COLO668 (cell line): ENCODE measurements around the gene CDK11B.
"Not testable (repeated sequence)": the region's sequence is repeated elsewhere in the genome, so short reads cannot be mapped to it uniquely, and the experiment has no call there.

ENCODE experiments used
- DNase-seq: peaks from one replicate; lab custom pipeline; 2025; ENCODE audit not compliant: unreplicated experiment; lab: John Stamatoyannopoulos, UW

CDK11B gene

DNA sequence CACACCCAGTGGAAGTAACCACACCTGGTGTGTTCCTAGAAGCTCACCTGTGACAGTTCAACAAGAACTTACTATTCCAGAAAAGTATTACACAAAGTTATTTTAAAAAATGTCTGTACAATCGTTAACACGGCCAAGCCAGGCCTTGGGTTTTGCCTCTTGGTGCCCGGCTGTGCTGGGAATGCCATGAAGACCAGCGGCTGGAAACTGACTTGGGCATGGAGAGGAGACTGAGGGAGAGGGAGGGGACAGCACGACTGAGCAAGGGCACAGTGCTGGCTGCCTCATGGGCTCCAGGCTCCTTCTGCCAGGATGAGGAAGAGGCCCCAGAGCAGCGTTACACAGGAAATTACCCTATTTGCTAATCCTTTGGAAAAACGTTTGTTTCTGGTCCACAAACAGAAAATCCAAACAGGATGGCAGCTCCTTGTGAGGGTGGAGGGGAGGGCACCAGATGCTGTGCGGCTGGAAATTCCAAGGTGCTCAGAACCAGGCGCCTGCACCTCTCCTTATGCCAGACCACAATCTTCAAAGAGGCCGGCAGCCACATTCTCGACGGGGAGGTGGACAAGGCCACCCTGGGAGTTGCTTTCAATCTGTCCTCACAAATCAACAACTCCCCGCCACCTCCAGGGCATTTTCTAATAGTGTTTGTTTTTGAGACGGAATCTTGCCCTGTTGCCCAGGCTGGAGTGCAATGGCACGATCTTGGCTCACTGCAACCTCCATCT is 4.2 kb upstream of the CDK11B start:
- DNase-seq, result not testable (repeated sequence)

DNA sequence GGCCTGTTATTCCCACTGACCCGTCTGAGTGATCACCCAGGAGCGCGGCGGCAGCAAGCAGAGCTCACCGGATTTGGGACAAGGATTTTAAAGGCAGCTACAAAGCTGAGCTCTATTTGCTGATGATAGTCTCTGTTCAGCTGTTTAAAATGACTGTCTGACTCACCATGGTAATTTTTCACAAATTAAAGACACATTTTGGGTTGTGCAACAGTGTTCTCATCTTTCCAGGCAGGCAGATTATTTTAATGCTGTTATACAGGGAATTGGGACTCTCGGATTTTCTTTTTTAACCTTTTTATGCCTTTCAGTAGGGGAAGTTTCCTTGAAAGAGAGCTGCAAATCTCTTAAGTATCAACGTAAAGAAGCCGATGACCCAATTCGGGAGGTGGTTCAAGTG is 3.6 kb upstream of the CDK11B start:
- DNase-seq, result not testable (repeated sequence)

DNA sequence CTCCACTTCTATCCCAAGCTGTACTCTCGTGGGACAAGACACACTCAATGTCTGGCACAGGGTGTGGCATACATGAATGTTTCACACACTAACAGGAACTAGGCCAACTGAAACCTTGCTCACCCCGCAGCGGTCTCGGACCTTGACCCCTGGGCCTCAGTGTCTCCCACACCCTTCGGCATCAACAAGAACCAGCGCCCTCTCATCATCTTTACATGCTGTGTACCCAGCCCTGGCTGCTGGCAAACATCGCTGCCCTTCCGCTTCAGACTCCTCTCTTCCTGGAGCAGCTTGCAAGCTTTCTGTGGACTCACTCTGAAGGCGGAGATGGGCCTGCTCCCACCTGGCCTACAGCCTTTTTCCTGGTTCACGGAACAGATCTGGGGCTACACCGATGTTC is 10.5 kb downstream of the CDK11B start:
- not testable (repeated sequence) for DNase-seq

DNA sequence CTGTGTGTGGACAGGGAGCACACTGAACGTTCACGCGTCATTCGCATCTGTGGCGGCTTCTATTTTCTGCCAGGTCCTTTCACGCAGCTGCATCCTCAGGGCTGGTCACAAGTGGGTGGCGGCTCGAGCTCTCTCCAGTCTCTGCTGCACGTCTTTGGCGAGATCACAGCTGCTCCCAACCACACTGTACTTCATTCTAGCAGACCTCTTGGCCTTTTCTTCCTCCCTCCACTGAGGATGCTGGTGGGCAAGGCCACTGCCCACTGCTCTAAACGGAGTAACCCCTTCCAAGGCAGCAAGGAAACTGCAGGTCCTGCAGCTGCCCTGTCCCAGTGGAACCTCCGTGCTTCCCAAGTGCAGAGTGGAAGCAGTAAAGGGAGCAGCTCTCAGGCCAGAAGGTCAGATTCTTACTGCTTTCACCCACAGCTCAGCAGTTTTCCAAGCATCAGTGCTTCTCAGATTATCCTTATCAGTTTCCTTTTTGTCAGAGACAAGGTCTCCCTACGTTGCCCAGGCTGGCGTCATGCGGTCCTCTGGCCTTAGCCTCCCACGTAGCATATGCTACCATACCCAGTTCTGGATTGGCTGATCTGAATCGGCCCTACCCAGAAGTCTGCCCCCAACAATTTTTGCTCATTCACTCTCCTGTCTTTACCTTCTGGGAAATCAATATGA is 11.1 kb downstream of the CDK11B start:
- DNase-seq, result not testable (repeated sequence)

DNA sequence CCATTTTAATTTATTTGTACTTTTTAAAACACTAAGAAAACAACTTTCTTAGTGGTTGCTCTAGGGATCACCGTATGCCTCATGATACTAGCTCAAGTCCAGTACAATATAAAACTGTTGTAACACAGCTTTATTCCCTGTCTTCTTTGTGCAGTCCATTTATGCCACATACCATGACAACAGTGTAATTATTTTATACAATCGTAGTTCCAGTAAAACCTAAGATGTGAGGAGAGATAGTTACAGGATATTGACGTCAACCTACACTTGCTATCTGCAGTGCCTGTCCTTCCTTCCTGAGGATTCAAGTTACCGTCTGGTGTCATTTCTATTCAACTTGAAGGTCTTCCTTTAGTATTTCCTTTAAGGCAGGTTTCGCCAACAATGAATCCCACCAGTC is 12.5 kb downstream of the CDK11B start:
- not testable (repeated sequence) for DNase-seq

DNA sequence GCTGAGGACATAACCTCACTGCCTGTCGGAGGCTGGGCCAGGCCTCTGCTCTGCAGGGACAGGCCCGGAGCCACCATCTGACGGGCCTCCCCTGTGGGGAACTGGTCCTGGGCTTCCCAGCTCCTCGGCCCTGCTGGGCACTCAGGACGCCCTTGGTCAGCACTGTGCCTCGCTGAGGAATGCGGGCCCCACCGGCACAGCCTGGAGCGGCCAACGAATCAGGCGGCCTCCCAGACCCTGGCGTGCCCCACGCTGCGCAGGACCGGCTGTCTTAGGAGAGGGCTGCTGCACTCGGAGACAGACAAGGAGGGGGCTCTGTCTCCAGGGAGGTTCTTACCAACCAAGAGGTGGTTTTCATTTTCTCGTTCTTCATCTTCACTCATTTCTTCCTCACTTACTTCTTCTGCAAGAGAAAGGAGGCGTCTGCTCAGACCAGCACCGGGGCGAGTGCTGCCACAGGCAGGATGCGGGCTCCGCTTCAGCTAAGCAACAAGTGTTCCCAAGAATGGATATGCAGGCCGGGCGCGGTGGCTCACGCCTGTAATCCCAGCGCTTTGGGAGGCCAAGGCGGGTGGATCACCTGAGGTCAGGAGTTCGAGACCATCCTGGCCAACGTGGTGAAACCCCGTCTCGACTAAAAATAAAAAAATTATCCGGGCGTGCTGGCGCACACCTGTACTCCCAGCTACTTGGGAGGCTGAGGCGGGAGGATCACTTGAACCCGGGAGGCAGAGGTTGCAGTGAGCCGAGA is 17.9 kb downstream of the CDK11B start:
- DNase-seq, result not testable (repeated sequence)

DNA sequence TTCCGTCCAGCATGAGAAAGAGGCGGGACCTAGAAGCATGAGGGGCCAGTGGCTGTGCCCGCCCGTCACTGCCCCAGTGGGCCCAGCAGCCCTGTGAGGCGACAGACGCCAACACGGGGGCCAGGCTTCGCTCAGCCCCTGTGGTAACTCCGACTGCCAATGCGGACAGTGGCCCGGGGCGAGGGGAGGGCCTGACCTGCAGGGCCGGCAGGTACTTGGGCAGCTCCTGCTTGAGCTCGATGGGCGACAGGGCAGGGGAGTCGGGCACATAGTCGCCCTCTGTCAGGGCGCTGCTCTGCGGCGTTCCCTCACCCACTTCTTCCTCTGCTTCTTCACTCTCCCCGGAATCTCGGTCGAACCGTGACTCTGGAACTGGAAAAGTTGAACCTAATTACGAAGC is 18.7 kb downstream of the CDK11B start:
- DNase-seq, result not testable (repeated sequence)

DNA sequence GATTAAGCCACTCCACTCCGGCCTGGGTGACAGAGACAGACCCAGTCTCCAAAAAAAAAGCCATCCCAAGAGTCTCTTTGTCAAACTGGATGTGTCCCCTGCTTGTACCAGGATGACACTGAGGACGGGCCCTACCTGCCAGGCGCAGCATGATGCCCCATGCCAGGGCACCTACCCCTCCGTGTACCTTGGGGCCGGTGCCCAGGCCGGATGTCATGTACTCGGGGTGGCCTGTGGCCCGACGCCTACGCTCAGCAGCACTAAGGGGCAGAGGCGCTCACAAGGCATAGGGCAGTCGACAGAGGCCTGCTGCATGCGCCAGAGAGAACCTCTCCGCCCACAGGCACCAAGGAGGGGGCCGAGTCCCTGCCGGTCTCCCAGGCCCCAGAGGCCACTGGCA is 19.4 kb downstream of the CDK11B start:
- not testable (repeated sequence) for DNase-seq

DNA sequence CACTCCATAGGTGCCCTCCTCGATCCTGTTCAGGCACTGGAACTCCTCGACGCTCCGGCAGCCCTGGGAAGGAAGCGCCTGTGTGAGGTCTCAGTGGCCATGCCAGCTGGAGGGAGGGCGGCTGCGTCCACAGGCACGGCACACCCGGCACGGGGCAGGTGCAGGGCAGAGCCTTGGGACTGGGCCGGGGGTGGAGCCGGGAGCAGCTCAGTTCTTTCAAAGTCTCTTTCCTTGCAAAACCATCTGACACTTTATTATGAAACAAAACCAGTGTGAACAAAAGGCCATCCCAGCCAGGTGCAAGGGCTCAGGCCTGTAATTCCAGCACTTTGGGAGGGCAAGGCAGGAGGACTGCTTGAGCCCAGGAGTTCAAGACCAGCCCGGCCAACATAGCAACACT is 20.3 kb downstream of the CDK11B start:
- not testable (repeated sequence) for DNase-seq

DNA sequence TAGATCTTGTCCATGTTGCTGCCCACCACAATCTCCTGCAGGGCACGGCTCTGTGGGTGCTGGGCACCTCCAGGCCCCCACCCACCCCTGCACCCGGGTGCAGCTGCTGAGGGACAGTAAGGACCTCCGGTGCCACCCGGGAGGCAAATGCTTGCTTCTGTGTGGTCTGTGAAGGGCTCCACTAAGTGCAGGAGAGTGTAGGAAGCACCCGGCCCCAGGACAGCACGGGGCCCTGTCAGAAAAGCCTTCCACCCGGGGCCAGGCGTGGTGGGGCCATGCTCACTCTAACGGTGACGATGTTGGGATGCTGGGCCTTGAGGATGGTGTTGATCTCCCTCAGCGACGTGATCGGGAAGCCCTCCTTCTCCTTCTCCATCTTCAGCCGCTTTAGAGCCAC is 21.3 kb downstream of the CDK11B start:
- not testable (repeated sequence) for DNase-seq

DNA sequence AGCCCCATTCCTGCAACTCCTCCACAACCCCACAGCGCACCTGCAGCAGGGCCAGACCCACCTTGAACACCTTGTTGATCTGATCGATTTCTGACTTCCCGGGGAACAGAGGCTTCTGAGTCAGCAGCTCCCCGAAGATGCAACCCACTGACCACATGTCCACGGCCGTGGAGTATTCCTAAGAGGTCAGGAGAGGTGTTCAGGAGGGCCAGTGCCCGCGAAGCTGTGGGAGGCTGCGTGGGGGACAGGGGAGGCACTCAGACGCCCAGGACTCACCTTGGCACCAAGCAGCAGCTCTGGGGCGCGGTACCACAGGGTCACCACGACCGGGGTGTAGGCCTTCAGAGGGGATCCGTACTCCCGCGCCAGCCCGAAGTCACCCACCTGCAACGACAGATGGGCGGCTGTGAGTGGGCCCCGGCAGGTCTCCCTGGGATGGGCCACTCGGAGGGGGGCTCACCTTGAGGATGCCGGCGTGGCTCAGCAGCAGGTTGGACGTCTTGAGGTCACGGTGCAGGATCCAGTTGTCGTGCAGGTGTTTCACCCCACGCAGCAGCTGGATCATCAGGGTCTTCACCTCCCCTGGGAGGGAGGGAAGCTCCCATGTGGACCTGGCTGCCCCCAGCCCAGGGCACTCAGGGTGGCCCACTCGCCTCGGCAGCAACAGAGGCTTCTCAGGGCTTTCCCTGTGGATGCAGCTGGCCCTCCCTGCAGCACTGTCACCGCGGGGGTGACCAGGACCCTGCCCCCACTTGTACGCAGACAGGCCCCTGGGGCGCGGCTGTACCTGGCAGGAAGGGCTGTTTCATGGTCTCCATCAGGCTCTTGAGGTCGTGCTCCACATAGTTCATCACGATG is 22.0 kb downstream of the CDK11B start:
- not testable (repeated sequence) for DNase-seq

DNA sequence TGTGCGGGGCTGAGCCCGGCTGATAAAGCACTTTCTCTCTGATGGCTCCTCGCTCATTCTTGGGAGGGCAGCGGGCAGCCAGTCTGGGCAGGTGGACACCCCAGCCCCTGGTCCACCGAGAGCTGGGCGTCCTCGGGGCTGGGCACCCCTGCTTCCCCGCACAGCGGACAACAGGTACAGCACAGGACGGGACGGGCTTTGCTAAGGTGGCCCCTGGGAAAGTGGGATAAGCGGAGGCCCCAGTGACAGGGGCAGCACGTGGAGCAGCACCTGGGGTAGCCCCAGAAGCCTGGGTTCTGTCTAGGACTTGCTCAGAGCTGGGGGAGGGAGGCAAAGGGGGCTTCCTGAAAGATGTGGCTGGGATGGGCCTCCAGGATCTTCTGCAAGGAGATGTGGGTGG is 24.2 kb downstream of the CDK11B start:
- DNase-seq, result not testable (repeated sequence)

DNA sequence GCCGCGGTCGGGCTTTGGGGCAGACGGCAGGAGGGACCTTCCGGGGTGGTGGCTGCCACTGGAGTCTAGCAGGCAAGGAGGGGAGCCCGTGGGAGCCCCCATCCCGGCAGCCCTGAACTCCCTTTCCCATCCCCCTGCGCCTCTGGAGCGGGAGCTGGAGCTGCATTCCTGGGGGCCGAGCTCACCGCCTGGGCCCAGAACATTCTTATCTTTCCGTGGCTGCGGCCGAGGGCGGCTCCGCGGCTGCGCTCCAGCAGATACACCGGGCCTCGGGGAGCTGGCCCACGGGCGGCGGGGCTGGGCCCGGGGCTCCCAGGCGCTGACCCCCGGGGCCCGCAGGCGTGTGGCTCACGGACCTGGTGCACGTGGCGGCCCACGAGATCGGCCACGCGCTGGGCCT is 25.4 kb downstream of the CDK11B start:
- DNase-seq, result not testable (repeated sequence)

DNA sequence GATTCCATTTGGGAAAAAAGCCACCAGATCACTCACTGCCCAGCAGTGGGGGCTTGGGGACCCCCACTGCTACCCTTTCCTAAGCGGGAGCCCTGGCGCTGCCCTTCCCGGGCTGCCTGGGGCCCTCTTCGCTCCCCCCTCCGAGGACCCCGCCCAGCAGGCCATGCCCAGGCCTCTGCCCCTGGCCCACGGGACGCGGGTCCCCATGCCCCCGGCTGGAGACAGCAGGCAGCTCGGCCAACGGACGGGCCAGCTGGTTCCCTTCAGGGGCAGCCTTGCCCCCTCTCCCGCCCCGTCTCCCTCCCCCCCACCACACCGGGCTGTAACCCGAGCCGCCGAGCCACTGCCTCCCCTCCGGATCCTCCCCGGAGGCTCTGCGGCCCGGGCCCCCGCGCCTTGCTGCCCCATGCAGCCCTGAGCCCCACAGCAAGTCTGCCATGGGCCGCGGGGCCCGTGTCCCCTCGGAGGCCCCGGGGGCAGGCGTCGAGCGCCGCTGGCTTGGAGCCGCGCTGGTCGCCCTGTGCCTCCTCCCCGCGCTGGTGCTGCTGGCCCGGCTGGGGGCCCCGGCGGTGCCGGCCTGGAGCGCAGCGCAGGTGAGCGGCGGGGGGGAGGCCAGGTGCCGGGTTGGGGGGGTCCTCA is 26.9 kb downstream of the CDK11B start, which contains the start of gene MMP23B:
Gene MMP23B, plus strand, starts transcription at position 392 of the 639 bp plus-strand sequence. Its CDS starts 46 bp downstream, at position 438.
- DNase-seq, result no peak

DNA sequence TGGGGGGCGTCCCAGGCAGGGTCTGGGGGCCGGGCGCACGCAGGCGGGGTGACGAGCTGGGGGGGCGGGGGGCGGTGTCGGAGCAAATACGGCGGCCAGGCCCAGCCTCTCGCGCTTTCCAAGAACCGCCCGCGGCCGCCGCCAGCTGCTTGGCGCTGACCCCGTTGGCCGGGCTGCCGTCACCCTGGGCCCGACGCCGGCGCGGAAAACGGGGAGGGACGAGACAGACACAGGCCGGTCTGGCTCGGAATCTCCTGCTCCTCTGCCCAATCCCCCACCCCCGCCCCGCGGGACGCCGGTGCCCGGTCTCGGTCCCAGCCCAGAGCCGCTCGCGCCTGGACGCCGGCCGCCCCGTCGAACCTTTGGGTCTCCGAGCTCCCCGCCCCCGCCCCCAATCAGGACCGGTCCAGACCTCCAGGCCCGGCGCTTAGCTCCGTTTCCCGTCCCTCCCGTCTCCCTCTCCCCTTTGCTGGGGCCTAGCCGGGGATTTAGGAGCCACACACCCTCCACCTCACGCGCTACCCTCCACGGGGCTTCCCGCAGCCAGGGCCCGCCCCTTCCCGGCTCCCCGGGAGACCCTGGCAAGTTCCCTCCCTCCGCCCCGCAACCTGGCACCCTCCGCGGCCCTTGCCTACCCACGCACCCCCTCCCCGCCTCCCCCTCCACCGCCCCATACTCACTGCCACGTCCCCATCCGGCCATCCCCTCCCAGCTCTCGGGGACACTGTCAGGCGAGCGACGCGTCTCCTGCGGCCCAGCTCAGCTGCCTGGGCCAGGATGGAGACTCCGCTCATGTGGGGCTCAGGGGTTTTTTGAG is 27.6 kb downstream of the CDK11B start:
- DNase-seq, result no peak

DNA sequence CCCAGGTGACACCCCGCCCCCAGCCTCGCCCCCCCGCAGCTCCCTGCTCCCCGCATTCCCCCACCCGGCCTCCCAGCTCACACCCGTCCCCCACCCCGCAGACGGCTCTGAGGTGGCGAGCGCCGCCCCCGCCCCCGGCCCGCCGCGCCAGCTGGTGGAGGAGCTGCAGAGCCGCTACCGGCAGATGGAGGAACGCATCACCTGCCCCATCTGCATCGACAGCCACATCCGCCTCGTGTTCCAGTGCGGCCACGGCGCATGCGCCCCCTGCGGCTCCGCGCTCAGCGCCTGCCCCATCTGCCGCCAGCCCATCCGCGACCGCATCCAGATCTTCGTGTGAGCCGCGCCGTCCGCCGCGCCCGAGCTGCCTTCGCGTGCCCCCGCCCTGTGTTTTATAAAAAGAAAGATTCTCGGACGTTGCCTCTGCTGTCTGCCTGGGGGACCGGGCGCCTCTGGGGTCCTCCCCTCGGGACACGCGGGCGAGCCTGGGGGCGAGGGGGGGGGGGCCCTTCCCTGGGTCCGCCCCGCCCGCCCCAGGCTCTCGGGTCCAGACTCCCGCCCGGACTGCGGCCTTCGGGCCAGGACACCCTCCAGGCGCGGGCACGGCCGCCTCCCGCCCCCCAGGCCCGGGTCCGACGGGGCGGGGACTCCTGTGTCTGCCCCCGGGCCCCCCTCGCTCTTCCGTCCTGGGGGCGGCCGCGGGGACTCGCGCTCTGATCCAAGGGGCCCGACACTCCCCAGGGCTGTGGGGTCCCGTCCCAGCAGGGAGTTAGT is 28.4 kb downstream of the CDK11B start:
- no peak for DNase-seq

DNA sequence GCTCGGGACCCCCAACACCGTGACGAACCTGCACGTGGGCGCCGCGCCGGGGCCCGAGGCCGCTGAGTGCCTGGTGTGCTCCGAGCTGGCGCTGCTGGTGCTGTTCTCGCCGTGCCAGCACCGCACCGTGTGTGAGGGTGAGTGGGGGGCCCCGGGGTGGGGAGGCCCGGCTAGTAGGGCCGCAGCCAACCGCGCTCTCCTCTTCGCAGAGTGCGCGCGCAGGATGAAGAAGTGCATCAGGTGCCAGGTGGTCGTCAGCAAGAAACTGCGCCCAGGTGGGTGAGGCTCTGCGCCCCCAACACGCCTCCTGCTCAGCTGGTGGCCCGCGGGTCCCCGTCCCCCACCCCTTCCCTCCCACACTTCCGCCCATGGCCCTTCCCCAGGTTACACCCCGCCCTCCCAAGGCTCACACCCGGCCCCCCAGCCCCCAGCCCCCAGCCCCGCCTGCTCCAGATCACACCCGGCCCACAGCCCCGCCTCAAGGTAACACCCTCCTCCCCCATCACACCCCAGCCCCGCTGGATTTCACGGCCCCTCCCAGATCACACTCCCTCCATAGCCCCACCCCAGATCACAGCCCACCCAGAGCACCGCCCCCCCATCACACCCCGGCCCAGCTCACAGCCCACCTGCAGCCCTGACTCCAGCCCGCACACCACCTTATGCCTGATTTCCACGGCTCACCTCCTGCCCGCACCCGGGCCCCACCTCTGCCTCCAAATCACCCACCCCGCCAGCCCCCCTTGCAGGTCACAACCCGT is 29.2 kb downstream of the CDK11B start:
- DNase-seq, result no peak
